ENCODE measurements around the gene NHLRC1.

The NHLRC1 gene

DNA sequence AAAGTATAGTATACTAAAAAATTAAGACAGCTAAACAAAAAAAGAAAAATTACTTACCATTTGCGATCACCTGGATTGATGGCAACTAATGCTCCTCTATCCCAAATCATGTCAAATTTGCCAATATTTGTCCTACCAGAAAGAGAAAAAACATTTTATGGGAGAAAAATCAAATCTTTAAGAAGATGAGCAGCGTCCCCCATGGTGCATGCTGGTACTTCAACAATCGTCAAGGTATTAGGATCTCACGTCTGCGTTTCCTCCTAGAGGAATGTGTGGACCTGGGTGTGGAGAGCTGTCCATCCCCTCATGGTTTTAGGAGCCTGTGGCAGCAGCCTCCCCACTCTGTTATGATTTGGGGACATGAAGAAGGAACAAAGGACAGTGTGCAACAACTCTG, 16.4 kb upstream of the NHLRC1 start:
- FAIRE-seq, result no peak

DNA sequence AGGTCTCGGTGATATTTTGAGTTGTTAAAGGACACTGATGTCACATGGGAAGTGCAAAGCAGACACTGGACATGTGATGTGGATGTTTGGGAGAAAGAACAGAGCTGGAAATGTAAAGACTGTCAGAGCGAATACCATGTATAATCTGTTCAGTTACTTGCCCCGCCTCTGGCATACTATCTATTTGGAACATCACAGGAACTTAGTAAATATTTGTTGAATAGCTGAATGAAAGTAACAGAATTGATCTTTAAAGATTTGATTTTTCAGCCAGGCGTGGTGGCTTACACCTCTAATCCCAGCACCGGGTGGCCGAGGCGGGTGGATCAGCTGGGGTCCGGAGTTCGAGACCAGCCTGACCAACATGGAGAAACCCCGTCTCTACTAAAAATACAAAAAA, 13.8 kb upstream of the NHLRC1 start:
- FAIRE-seq, result no peak

DNA sequence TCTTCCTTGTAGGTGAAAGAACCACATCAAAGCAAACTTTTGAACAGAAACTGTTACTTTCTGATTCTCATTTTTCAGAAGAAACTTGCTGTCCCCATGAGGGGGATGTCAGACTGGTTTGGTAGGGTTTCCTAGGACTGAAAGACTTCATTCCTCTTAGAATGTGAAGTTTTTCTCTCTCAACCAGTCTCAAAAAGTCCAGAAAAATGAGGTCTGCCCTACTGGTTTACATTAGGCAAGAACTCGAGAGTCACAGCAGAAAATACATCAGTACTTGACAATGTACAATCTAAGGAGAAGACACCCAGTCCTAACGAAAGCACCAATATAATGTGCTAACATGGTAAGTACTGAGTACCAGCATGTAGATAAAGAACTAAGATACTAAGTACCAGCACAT, 12.7 kb upstream of the NHLRC1 start:
- no peak for FAIRE-seq

DNA sequence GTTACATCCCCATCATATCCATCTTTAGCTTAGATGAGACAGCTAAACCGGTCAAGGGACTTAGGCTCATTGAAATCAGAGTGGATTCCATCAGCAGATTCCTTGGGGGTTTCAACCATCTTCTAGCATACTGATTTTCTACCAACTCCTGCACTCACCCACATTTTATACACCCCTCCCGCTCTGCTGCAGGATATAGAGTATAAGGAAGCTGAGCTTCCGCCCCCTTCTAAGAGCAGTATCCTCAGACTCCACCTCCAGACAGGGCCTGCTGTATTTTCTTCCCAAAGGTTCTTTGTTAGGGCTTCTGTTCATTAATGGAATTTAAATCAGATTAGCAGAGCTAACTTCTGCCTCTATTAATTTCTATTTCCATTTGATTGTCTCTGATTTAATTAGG, 9.9 kb upstream of the NHLRC1 start:
- FAIRE-seq, result no peak

- FAIRE-seq, result no peak
These were observed 3.6 kb upstream of the NHLRC1 start for GRCh38 chr6:18126121-18126520.

DNA sequence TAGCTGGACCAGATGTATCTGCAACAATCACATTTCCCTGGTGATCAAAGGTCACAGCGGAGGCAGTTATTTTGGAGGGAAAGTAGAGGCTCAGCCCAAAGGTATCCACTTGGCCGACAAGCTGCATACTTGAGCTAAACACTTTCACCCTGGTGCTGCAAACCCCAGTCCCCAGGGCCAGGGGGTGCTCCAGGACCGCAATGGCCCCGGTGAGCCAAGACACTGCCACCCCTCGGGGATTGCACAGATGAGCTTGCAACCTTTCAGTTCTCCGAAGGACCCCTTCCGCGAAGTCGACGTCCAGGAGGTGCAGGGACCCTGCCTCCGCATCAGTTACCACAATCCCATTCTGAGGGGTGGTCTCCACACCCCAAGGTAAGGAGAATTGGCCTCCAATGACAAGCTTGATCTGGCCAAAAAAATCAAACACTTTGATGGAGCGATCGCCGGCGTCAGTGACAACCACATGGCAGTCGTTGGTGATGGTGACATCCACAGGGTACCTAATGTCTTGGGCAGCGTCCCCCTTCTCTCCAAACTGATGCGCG, 823 bp downstream of the NHLRC1 start:
- FAIRE-seq, result no peak

DNA sequence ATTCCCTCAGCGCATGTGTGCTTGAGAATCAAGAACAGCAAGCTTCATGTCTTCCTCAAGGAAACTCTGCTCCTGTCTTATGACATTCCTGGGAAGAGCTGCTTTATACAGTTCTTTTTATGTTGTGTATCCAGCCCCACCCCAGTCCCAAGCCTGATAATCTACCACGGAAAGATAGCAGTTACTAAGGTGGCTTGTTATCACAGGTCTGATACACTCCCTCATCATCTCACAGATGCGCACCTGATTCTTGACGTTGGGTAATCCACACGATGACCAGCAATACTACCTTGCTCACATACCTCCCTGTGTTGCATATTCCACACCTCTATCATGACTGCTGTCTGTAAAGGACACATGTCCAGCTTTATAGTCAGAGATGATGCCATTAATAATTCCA, 3.2 kb downstream of the NHLRC1 start:
- no peak for FAIRE-seq

GRCh38 chr6:18118330-18118729, 4.1 kb downstream of the NHLRC1 start:
- no peak for FAIRE-seq

GRCh38 chr6:18117136-18117535, 5.3 kb downstream of the NHLRC1 start:
- FAIRE-seq, result no peak

GRCh38 chr6:18115356-18115755, 7.1 kb downstream of the NHLRC1 start:
- no peak for FAIRE-seq

- no peak for FAIRE-seq
These were observed 12.3 kb downstream of the NHLRC1 start for GRCh38 chr6:18110162-18110561.

DNA sequence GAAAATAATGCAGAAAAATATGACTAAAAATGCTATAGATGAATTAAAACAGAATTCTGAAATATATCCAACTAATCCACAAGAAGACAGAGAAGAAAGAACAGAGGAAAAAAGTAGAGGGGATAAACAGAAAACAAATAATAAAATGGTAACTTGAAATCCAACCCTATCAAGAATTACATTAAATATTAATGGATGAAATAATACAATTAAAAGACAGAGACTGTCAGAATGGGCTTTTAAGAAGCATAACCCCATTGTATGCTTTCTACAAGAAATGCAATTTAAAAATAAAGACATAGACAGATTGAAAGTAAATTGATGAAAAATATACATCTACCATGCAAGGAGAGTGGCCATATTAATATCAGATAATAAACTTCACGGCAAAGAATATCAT, 15.4 kb downstream of the NHLRC1 start:
- FAIRE-seq, result no peak

DNA sequence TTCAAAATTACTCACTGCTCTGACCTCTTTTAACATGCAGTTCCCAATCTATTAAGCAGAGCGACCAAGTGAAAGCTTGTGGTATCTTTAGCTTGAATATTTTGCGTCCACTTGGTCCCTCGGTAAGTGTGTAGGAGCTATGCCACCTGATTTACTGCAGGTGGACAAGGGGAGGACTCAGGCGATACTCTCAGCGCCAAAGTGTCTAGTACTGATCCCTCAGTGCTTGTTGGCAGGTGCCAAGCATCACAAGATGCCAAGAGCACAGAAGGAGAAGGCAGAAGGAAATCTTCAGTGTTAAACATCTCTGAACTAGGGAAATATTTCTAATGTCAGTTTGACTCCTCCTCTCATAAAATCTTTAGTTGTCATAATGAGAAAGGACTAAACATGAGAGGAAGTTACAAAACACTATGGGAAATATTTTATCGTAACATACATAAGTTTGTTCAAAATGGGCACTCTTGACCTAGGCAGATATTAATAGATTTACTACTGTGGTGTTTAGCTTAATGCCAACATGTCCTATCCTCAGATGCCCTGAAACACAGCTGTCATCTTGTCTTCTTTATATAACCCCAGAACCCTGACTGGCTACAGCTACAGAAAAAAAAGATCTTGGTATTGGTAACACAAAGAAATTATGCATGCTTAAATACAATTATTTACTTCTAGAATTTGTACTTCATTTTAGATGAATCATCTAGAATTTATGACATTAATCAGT, 19.5 kb downstream of the NHLRC1 start:
- FAIRE-seq, result no peak

- no peak for FAIRE-seq
These were observed 20.6 kb downstream of the NHLRC1 start for GRCh38 chr6:18101873-18102272.

GRCh38 chr6:18101271-18101670, 21.2 kb downstream of the NHLRC1 start:
- no peak for FAIRE-seq

DNA sequence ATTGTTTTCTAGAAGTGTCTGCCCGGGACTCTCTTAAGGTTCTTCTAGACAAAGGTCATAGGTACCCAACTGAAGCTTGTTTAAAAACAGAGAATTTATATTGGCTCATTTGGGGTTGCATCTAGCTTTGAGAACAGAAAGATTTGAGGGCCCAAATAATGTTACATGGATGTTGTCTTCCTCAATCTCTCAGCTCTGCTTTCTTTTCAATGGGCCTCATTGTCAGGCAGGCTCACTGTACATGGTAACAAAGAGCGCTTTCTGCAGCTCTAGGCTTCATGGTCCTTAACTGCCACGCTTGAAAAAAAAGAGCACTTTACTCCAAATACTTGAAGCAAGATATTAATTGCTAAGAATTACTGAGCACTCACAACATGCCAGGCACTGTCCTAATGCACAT, 22.2 kb downstream of the NHLRC1 start:
- FAIRE-seq, result no peak

- FAIRE-seq, result no peak
These were observed 23.0 kb downstream of the NHLRC1 start for GRCh38 chr6:18099511-18099910.

DNA sequence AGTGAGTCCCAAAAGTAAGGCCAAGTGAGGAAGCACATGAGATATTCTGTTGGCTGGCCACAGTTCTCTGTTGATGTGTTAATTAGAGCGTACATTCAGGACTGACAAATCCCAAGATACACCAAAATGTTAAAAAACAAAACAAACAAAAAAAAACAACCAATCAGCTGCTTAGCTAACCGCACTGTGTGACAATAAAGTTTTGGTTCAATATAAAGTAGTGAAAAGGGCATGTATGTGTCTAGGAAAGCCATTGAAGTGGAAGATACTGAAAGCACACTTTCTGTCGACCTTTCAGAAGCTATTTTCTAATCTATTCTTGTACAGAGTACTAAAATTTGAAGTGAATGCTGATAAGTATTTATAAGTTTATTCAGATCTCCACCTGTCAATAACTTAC, 26.1 kb downstream of the NHLRC1 start:
- FAIRE-seq, result no peak

DNA sequence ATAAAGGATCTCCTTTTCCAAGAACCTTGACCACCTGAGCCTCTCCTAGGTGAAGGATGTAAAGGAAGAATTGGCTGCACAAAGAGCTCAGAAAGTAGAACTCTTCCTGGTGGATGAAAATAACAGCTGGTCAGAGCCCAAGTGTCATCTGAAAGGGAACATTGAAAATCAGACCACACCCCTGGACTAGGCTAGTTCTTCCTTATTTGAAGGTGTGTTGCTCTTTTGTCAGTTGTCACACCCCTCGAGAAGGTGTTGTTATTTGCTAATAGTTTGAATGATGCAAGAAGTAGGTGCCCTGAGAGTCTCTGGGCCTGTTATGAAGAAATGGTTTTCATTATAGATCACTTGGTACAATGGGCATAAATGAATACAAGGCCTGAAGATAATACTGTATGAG, 31.1 kb downstream of the NHLRC1 start:
- FAIRE-seq, result no peak

DNA sequence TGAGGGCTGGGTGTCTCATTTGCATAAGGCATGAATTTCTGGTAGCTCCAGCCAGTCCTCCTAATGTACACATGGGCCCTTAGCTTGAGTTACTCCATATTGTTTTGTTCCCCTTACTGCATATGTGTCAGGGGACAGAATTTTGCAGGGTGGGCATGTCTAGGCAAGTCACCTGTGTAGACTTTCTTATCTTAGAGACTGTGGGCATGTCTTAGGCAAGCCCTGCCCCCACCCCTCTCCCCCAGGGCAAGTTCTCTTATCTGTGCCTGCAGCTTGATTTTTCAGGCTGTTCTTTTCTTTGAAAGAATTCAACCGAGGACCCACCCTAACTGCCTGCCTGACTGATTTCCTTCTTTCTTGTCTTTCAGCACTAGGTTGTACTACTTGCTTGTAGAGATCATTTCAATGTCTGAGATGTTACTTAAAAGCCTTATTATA, 32.1 kb downstream of the NHLRC1 start:
- FAIRE-seq, result no peak

DNA sequence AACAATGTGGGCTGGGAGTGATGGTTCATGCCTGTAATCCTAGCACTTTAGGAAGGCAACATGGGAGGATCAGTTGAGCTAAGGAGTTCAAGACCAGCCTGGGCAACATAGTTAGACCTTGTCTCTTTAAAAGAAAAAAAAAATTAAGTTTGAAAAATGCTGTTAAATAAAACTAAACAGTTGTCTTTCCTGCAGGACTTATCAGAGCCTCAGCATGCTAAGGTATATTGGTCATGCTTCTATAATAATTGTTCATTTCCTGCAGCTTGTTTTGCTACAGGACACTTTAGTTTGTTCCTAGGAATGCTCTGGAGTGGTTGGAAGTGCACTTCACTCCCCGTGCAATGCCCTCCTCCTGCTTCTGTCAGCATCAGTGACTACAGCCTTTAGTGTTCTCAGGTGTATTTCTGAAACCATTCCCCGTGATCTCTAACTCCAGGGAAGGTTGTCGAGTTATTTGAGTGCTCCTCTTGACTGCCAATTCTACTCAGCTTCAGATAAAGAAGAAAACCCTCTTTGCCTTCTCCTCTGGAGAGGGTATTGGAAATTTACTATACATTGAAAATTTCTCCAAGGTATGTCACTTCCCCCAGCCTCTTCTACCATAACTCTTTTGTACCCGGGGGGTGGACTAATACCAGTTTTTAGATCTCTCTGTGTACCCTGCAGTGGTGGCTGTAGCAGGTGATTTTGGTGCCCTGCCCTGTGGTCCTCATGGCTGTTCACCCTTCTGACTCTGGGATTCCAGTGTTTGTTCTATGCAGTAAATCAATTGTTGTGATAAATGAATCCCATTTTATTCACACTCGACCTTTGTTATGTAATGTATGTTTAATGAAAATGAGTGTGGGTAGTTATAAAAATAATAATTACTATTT, 33.8 kb downstream of the NHLRC1 start:
- FAIRE-seq, result no peak

DNA sequence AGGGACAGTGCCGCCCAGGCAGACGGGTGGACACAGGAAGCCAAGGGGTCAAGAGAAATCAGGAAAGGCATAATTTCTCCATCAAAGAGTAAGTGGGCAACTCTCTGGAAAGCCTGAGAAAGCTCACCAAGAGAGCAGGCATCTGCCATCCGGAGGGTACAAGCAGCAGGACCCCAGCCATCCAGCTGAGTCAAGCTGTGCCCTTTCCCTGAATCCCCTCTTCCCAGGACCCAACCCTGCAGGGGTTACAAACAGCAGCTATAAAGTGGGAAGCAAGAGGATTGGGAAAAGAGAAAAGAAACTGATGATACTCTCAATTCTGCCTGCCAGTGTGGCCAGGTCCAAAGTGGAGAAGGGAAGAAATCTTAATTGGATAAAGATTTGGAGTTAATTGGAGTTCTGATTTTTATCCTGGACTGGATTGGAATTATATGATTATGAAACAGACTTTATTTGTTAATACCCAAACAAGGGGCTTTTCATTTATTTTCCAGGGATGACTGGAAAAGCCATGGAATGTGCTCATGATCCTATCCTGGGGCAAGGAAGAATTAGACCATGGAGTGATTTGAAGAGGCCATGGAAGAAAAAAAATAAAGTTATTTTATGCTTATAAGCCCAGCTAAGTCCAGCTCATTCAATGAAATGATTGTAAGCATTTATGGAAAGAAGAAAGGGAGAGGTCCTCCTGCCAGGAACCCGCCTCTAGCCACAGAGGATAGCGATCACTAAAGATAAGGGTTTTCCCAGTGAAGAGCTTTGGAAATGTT, 34.9 kb downstream of the NHLRC1 start:
- no peak for FAIRE-seq

DNA sequence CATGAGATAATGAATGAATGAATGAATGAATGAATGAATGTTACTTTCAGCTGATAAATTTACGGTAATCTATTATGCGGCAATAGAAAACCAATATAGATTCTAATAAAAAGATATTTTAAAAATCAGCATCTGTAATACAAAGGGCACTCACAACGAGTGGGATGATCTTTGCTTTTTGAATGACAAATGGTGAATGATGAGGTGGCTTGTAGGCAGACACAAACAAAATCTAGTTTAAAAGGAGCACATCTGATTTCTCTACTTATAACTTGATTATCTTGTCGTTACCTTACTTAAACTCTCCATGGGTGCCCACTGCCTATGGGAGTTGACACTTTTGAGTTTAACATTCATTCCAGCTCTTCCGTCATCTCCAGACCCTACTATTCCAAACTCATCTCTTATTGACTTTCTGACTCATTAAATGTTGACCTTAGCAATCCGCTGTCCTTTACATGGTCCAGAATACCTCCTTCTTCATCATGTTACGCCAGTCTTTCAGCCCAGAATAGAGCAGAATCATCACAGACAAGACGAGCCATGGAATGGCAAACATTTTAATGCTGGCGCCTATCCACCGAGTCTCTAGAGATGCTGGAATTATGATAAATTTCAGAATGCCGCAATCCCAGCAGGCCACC, 41.3 kb downstream of the NHLRC1 start:
- FAIRE-seq, result no peak
